Natural killer cell (primary cell): Measurements from ENCODE around the gene CMPK1. TPM values are rescaled to one million over a fixed set of nuclear protein-coding genes. Genes with fewer than 3 reads are reported as not detected.

Source experiments
- ATAC-seq, 3 donors: fragments of 150-1000 bp in 2 of 3; fragments of 200-7000 bp in 1 of 3; cut with Tn5 transposase; 1 replicate in 1 of 3; 2 replicates in 2 of 3; pipeline ENCODE4 v1.10.0; 2021; ENCODE audit warnings: mild to moderate bottlenecking in 2 of 3, moderate library complexity in 2 of 3
- DNase-seq, 2 donors: peaks; one replicate each; pipeline versions ENCODE4 v3.0.0 to v3.0.0-alpha.2; 2013 to 2021; ENCODE audit warnings: mixed read lengths in 1 of 2
- H3K27ac ChIP-seq: one replicate; pipeline ENCODE4 v1.5.1; 2013; ENCODE audit warnings: mild to moderate bottlenecking, low read length
- H3K27me3 ChIP-seq: one replicate; pipeline ENCODE4 v1.6.1; 2013; ENCODE audit warnings: low read length; ENCODE audit not compliant: control insufficient read depth, insufficient read depth
- H3K36me3 ChIP-seq: one replicate; pipeline ENCODE4 v1.6.1; 2013; ENCODE audit warnings: low read length; ENCODE audit not compliant: control insufficient read depth, insufficient read depth
- H3K4me1 ChIP-seq: one replicate; pipeline ENCODE4 v1.6.1; 2013; ENCODE audit warnings: low read length; ENCODE audit not compliant: control insufficient read depth, insufficient read depth
- H3K4me3 ChIP-seq: one replicate; pipeline ENCODE4 v1.5.1; 2013; ENCODE audit warnings: low read length
- H3K9me3 ChIP-seq: one replicate; pipeline ENCODE4 v1.6.1; 2013; ENCODE audit warnings: low read length; ENCODE audit not compliant: control insufficient read depth, insufficient read depth
- H3K27ac Mint-ChIP-seq, 2 donors: one replicate each; pipeline ENCODE4 v1.8.0; 2022; ENCODE audit warnings: mild to moderate bottlenecking in 2 of 2, mixed read lengths in 2 of 2, moderate library complexity in 1 of 2
- H3K27me3 Mint-ChIP-seq, 2 donors: one replicate each; pipeline ENCODE4 v1.8.0; 2022; ENCODE audit warnings: low read depth in 2 of 2, mixed read lengths in 2 of 2
- H3K36me3 Mint-ChIP-seq: one replicate; pipeline ENCODE4 v1.8.0; 2022; ENCODE audit warnings: mixed read lengths
- H3K4me1 Mint-ChIP-seq, 2 donors: one replicate each; pipeline ENCODE4 v1.8.0; 2022; ENCODE audit warnings: mixed read lengths in 2 of 2
- H3K4me3 Mint-ChIP-seq: one replicate; pipeline ENCODE4 v1.8.0; 2022; ENCODE audit warnings: mild to moderate bottlenecking, moderate library complexity, mixed read lengths
- H3K9me3 Mint-ChIP-seq, 2 donors: one replicate each; pipeline ENCODE4 v1.8.0; 2022; ENCODE audit warnings: mixed read lengths in 2 of 2
- WGBS: methylation state at CpG from one replicate; pipeline ENCODE4 v1.1.7; 2013; ENCODE audit warnings: missing lambda C conversion rate; ENCODE audit not compliant: insufficient coverage; 5-methylcytosine and 5-hydroxymethylcytosine counted together
- intact Hi-C: fragments of 100-400 bp; cut with micrococcal nuclease; formaldehyde crosslinking; loops from one replicate; pipeline ENCODE4 v1.14.2; 2022
- total RNA-seq, 4 donors: library from RNA; stranded (reverse); fragments of 120-200 nt in 1 of 4; gene quantifications; one replicate each; pipeline versions ENCODE4 v1.2.3 to v1.2.4, GENCODE V29; 2013 to 2022
- TF ChIP-seq, protein P1 (sequence below): fragments of 200-600 bp; IDR thresholded peaks from one replicate; pipeline ENCODE4 v1.8.0; 2022; ENCODE audit warnings: antibody characterized with exemption

The CMPK1 gene
- total RNA-seq, 3 donors from 2014 or later (not counting 1 experiment from before 2014, with no cell fraction given), result 70.6 to 76.1 (median 74.1) TPM

- Histone ChIP-seq H3K36me3 (peaks cover 21% of the 10 kb centered on the region), H3K27me3 (no peaks in the 10 kb centered on the region), H3K9me3 (no peaks in the 10 kb centered on the region), H3K27ac (no peak overlapping the region), H3K4me1 (no peaks in the 10 kb centered on the region), H3K4me3 (no peak overlapping the region)
- DNase-seq (no peak), ATAC-seq (no peak)
- Mint-ChIP-seq H3K9me3 (no peaks in the 10 kb centered on the region), H3K27me3 (no peaks in the 10 kb centered on the region), H3K36me3 (no peaks in the 10 kb centered on the region), H3K27ac (no peak overlapping the region), H3K4me3 (no peak overlapping the region), H3K4me1 (peaks cover 5% of the 10 kb centered on the region in 2 donors)
- intact Hi-C loops, result no loop called here
- WGBS, result 96% methylated on average over 7 of the region's 7 CpGs
- TF ChIP-seq, protein P1, sequence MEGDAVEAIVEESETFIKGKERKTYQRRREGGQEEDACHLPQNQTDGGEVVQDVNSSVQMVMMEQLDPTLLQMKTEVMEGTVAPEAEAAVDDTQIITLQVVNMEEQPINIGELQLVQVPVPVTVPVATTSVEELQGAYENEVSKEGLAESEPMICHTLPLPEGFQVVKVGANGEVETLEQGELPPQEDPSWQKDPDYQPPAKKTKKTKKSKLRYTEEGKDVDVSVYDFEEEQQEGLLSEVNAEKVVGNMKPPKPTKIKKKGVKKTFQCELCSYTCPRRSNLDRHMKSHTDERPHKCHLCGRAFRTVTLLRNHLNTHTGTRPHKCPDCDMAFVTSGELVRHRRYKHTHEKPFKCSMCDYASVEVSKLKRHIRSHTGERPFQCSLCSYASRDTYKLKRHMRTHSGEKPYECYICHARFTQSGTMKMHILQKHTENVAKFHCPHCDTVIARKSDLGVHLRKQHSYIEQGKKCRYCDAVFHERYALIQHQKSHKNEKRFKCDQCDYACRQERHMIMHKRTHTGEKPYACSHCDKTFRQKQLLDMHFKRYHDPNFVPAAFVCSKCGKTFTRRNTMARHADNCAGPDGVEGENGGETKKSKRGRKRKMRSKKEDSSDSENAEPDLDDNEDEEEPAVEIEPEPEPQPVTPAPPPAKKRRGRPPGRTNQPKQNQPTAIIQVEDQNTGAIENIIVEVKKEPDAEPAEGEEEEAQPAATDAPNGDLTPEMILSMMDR, result no peak
Measured at GRCh38 chr1:47367651-47368050, 34.1 kb downstream of the CMPK1 start.

DNA sequence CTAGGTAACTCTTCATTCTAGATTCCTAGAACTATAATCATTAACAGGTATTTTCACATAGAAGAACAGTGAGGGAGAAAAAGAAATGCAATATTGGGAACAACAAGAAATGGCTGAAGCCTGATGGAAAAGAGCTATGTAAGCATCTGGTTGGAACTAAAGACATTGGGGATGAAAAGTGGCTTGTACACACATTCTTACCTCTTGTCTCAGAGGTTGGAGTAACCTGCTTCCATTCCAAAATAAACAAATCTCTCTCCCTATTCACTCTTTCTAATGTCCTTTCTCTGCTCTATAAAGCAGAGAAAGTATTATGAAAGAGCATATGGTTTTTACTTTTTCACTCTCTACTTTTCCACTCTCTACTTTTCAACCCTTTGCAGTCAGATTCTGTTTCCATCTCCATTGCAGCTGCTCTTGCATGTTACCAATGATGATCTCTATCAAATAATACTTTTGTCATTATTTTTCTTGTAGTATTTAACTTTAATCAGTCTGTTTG lies 37.5 kb downstream of the CMPK1 start:
- H3K27me3 ChIP-seq, result no peaks in the 10 kb centered on the region
- H3K9me3 Mint-ChIP-seq, result no peaks in the 10 kb centered on the region
- no peak overlapping the region for H3K27ac ChIP-seq
- no peaks in the 10 kb centered on the region for H3K4me1 Mint-ChIP-seq
- H3K9me3 ChIP-seq, result no peaks in the 10 kb centered on the region
- no peaks in the 10 kb centered on the region for H3K27me3 Mint-ChIP-seq
- intact Hi-C loops, result no loop called here
- no peak overlapping the region for H3K27ac Mint-ChIP-seq
- TF ChIP-seq, protein P1, result no peak
- H3K4me3 Mint-ChIP-seq, result no peak overlapping the region
- no peak for ATAC-seq
- no peak for DNase-seq
- H3K36me3 ChIP-seq, result peaks cover 41% of the 10 kb centered on the region
- no peaks in the 10 kb centered on the region for H3K4me1 ChIP-seq
- no peaks in the 10 kb centered on the region for H3K36me3 Mint-ChIP-seq
- no peak overlapping the region for H3K4me3 ChIP-seq

- intact Hi-C loops, result no loop called here
- no peak overlapping the region for H3K4me3 ChIP-seq
- no peaks in the 10 kb centered on the region for H3K27me3 Mint-ChIP-seq
- DNase-seq (no peak), ATAC-seq (no peak)
- H3K27me3 ChIP-seq, result no peaks in the 10 kb centered on the region
- no peaks in the 10 kb centered on the region for H3K4me1 Mint-ChIP-seq
- WGBS, result no CpG with 5 or more reads among the region's 1 CpG
- H3K27ac Mint-ChIP-seq, result no peak overlapping the region
- no peak overlapping the region for H3K4me3 Mint-ChIP-seq
- TF ChIP-seq, protein P1, result no peak
- H3K36me3 ChIP-seq, result peaks cover 53% of the 10 kb centered on the region
- H3K36me3 Mint-ChIP-seq, result no peaks in the 10 kb centered on the region
- H3K9me3 Mint-ChIP-seq, result no peaks in the 10 kb centered on the region
- H3K9me3 ChIP-seq, result no peaks in the 10 kb centered on the region
- H3K27ac ChIP-seq, result no peak overlapping the region
- H3K4me1 ChIP-seq, result no peaks in the 10 kb centered on the region
Measured at GRCh38 chr1:47374501-47374900, 40.9 kb downstream of the CMPK1 start.

DNA sequence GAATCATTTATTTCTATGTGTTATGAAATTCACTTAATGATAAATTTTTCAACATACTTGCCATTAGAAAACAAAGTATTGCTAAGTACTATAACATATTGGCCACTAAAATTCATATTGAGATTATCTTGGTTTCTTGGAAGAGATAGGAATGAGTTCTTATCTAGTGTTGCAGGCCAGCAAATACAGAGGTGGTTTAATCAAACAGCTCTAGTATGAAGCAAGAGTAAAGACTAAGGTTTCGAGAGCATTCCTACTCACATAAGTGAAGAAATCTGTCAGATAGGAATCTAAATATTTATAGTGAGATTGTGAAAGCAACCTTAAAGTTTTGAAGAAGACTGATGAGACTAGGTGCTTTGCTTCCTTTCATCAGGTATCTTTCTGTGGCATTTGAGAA lies 44.6 kb downstream of the CMPK1 start:
- Histone ChIP-seq H3K4me3 (no peak overlapping the region), H3K27ac (no peak overlapping the region), H3K9me3 (no peaks in the 10 kb centered on the region), H3K27me3 (no peaks in the 10 kb centered on the region), H3K36me3 (peaks cover 41% of the 10 kb centered on the region), H3K4me1 (no peaks in the 10 kb centered on the region)
- no peak overlapping the region for H3K27ac Mint-ChIP-seq
- TF ChIP-seq, protein P1, result no peak
- no peaks in the 10 kb centered on the region for H3K4me1 Mint-ChIP-seq
- intact Hi-C loops, result no loop called here
- H3K27me3 Mint-ChIP-seq, result no peaks in the 10 kb centered on the region
- WGBS, result no CpG with 5 or more reads among the region's 1 CpG
- H3K4me3 Mint-ChIP-seq, result no peak overlapping the region
- DNase-seq, result no peak
- no peaks in the 10 kb centered on the region for H3K36me3 Mint-ChIP-seq
- no peak for ATAC-seq
- H3K9me3 Mint-ChIP-seq, result no peaks in the 10 kb centered on the region
